HepG2 (cell line): ENCODE measurements around the gene CPEB3. TPM values are rescaled to one million over a fixed set of nuclear protein-coding genes. Genes with fewer than 3 reads are reported as not detected.

Source experiments
- CAMTA2 ChIP-seq: sonication (generic); formaldehyde crosslinking; IDR thresholded peaks from 2 replicates; pipeline ENCODE4 v1.4.0; 2020; ENCODE audit warnings: mild to moderate bottlenecking, missing genetic modification reagents, borderline replicate concordance
- CEBPG ChIP-seq: IDR thresholded peaks from 2 replicates; pipeline ENCODE4 v1.6.1; 2016
- CSRNP1 ChIP-seq: sonication (generic); formaldehyde crosslinking; IDR thresholded peaks from 2 replicates; pipeline ENCODE4 v1.8.1; 2023; ENCODE audit warnings: mild to moderate bottlenecking, missing genetic modification reagents
- E2F5 ChIP-seq: sonication (generic); formaldehyde crosslinking; conservative IDR thresholded peaks from 2 replicates; pipeline ENCODE4 v1.4.0; 2020; ENCODE audit warnings: missing genetic modification reagents
- EP300 ChIP-seq, 3 experiments: sonication (generic) in 1 of 3; formaldehyde crosslinking in 1 of 3; IDR thresholded peaks; 2 replicates each; pipeline versions ENCODE4 v1.5.1 to v1.6.1; 2011 to 2020; ENCODE audit warnings: low read depth in 2 of 3, low read length in 2 of 3, borderline replicate concordance in 1 of 3, improper control_type of control experiment in 1 of 3, mild to moderate bottlenecking in 1 of 3, missing genetic modification reagents in 1 of 3, moderate library complexity in 1 of 3
- GATAD1 ChIP-seq: IDR thresholded peaks from 2 replicates; pipeline ENCODE4 v1.6.1; 2016; ENCODE audit warnings: missing genetic modification reagents, missing compliant biosample characterization
- JUN ChIP-seq: sonication (generic); formaldehyde crosslinking; IDR thresholded peaks from 2 replicates; pipeline ENCODE4 v1.4.0; 2020; ENCODE audit warnings: mild to moderate bottlenecking, missing genetic modification reagents
- MAX ChIP-seq: IDR thresholded peaks from 2 replicates; pipeline ENCODE4 v1.6.1; 2012; ENCODE audit warnings: inconsistent platforms
- MXI1 ChIP-seq: IDR thresholded peaks from 3 replicates; pipeline ENCODE4 v1.6.1; 2012; ENCODE audit warnings: low read depth, low read length, inconsistent platforms, borderline replicate concordance
- SETDB1 ChIP-seq: sonication (generic); formaldehyde crosslinking; IDR thresholded peaks from 2 replicates; pipeline ENCODE4 v1.5.1; 2020; ENCODE audit warnings: missing genetic modification reagents, mild to moderate bottlenecking, borderline replicate concordance
- SKIL ChIP-seq: sonication (generic); formaldehyde crosslinking; IDR thresholded peaks from 2 replicates; pipeline ENCODE4 v1.8.0; 2022; ENCODE audit warnings: missing genetic modification reagents, mild to moderate bottlenecking, moderate library complexity, borderline replicate concordance
- SMAD9 ChIP-seq: sonication (generic); formaldehyde crosslinking; IDR thresholded peaks from 2 replicates; pipeline ENCODE4 v1.5.1; 2020; ENCODE audit warnings: mild to moderate bottlenecking, missing genetic modification reagents
- TEAD3 ChIP-seq: optimal IDR thresholded peaks from 2 replicates; pipeline ENCODE3; 2016; ENCODE audit warnings: borderline replicate concordance
- USF2 ChIP-seq, 2 experiments: sonication (generic) in 1 of 2; formaldehyde crosslinking in 1 of 2; IDR thresholded peaks; 2 replicates each; pipeline versions ENCODE4 v1.5.1 to v1.6.1; 2011 to 2020; ENCODE audit warnings: borderline replicate concordance in 1 of 2, low read depth in 1 of 2, low read length in 1 of 2, mild to moderate bottlenecking in 1 of 2, missing genetic modification reagents in 1 of 2, moderate library complexity in 1 of 2
- ZBTB26 ChIP-seq: IDR thresholded peaks from 2 replicates; pipeline ENCODE4 v1.6.1; 2016; ENCODE audit warnings: missing compliant biosample characterization, missing genetic modification reagents, borderline replicate concordance
- ZNF124 ChIP-seq: sonication (generic); formaldehyde crosslinking; IDR thresholded peaks from 2 replicates; pipeline ENCODE4 v1.4.0; 2020; ENCODE audit warnings: missing genetic modification reagents
- ZNF292 ChIP-seq: sonication (generic); formaldehyde crosslinking; IDR thresholded peaks from 2 replicates; pipeline ENCODE4 v1.8.1; 2022; ENCODE audit warnings: mild to moderate bottlenecking, low read depth, missing genetic modification reagents, borderline replicate concordance
- ZNF430 ChIP-seq: sonication (generic); formaldehyde crosslinking; IDR thresholded peaks from 2 replicates; pipeline ENCODE4 v1.9.0; 2021; ENCODE audit warnings: mild to moderate bottlenecking, missing genetic modification reagents
- ZNF670 ChIP-seq: sonication (generic); formaldehyde crosslinking; IDR thresholded peaks from 2 replicates; pipeline ENCODE4 v1.8.0; 2022; ENCODE audit warnings: mild to moderate bottlenecking, missing genetic modification reagents, borderline replicate concordance
- polyA plus RNA-seq, 8 experiments: library from polyadenylated mRNA; depleted of rRNA in 3 of 8; stranded (reverse) in 7 of 8; unstranded in 1 of 8; fragments of >200 nt; fragmentation: Illumina TruSeq in 4 of 8; extraction: Trizol in 4 of 8; gene quantifications; 2 replicates each; pipeline versions ENCODE4 v1.2.1 to v1.2.3, GENCODE V29; 2011 to 2016; ENCODE audit warnings: low read depth in 4 of 8, missing spikeins in 1 of 8, mixed read lengths in 1 of 8; ENCODE audit not compliant: insufficient read depth in 1 of 8
- total RNA-seq, 5 experiments: library from RNA; depleted of rRNA; stranded (reverse); fragments of >200 nt; fragmentation: Illumina TruSeq; extraction: Trizol; gene quantifications; 2 replicates each; pipeline ENCODE4 v1.2.3, GENCODE V29; 2016; ENCODE audit warnings: low read depth in 1 of 5

The CPEB3 gene
- total and polyA plus RNA-seq, 2 of the 13 experiments (the other 11 are each of a cell fraction or from before 2014, with no cell fraction given): 0.66 to 0.70 TPM

- TF ChIP-seq JUN (CRISPR knock-in tag) (no peak), MXI1 (peak; percentile 56; the same call in 1 of the 3 replicates), ZBTB26 (CRISPR knock-in tag) (peak; percentile 99), CSRNP1 (CRISPR knock-in tag) (no peak), SMAD9 (CRISPR knock-in tag) (no peak), CEBPG (peak; percentile 41; the same call in 1 of the 2 replicates), CAMTA2 (CRISPR knock-in tag) (no peak), ZNF670 (CRISPR knock-in tag) (peak; percentile 59; the same call in 1 of the 2 replicates), TEAD3 (CRISPR knock-in tag) (peak; percentile 96), ZNF292 (CRISPR knock-in tag) (peak; percentile 82; the same call in 1 of the 2 replicates), E2F5 (no peak), ZNF124 (CRISPR knock-in tag) (0 out of 2 replicates have a peak, but pooled peaks have one; percentile 38), EP300 (IDR thresholded peaks at IDR 0.05; ENCODE audit: low read depth in 2 of 2, low read length in 2 of 2) (peak; percentile 38 to 90; a peak in 2 of 4 replicates), EP300 (CRISPR knock-in tag; IDR thresholded peaks at IDR 0.05; ENCODE audit: borderline replicate concordance) (peak; percentile 78; the same call in 1 of the 2 replicates), GATAD1 (peak; percentile 26; the same call in 1 of the 2 replicates), ZNF430 (CRISPR knock-in tag) (peak; percentile 62; the same call in 1 of the 2 replicates), SKIL (CRISPR knock-in tag) (peak; percentile 82), MAX (peak; percentile 47), SETDB1 (CRISPR knock-in tag) (no peak), USF2 (IDR thresholded peaks at IDR 0.05; ENCODE audit: low read depth, low read length) (no peak), USF2 (CRISPR knock-in tag; IDR thresholded peaks at IDR 0.05; ENCODE audit: borderline replicate concordance) (no peak)
Observed at GRCh38 chr10:92121686-92122492, 169.0 kb downstream of the CPEB3 start (continued).
